HEK293T (cell line): Measurements from ENCODE around the gene EFCAB6.

ENCODE experiments used
- BHLHE40 ChIP-seq: fragments of 450-650 bp; IDR thresholded peaks from 2 replicates; pipeline ENCODE4 v1.6.1; 2016; ENCODE audit warnings: mild to moderate bottlenecking, moderate library complexity, borderline replicate concordance
- SP1 ChIP-seq: fragments of 450-650 bp; IDR thresholded peaks from 2 replicates; pipeline ENCODE4 v1.6.1; 2017

GRCh38 chr22:43566021-43566420 is 246.1 kb downstream of the EFCAB6 start:
- no peak for TF ChIP-seq SP1
- no peak for TF ChIP-seq BHLHE40
